Nephron progenitor cell (in vitro differentiated cells): ENCODE data around the gene ZNF76.
A peak's percentile ranks its signal among the peaks of the same experiment; 100 is the strongest.

Source experiments
- DNase-seq: peaks from one replicate; pipeline ENCODE4 v3.0.0; 2021
- H3K27ac Mint-ChIP-seq: 2 replicates; pipeline ENCODE4 v1.8.0; 2021; ENCODE audit warnings: mild to moderate bottlenecking, moderate library complexity, mixed read lengths
- H3K27me3 Mint-ChIP-seq: 2 replicates; pipeline ENCODE4 v1.8.0; 2021; ENCODE audit warnings: mild to moderate bottlenecking, low read depth, mixed read lengths; ENCODE audit not compliant: poor library complexity
- H3K36me3 Mint-ChIP-seq: 2 replicates; pipeline ENCODE4 v1.8.0; 2021; ENCODE audit warnings: low read depth, mixed read lengths
- H3K4me1 Mint-ChIP-seq: 2 replicates; pipeline ENCODE4 v1.8.0; 2021; ENCODE audit warnings: mixed read lengths
- H3K4me3 Mint-ChIP-seq: 2 replicates; pipeline ENCODE4 v1.8.0; 2021; ENCODE audit warnings: mild to moderate bottlenecking, moderate library complexity, mixed read lengths
- H3K9me3 Mint-ChIP-seq: 2 replicates; pipeline ENCODE4 v1.8.0; 2021; ENCODE audit warnings: mild to moderate bottlenecking, moderate library complexity, mixed read lengths
- CTCF ChIP-seq: fragments of 200-600 bp; sonication (generic); IDR thresholded peaks from 2 replicates; pipeline ENCODE4 v1.5.0; 2021; ENCODE audit warnings: antibody characterized with exemption

The ZNF76 gene

GRCh38 chr6:35259194-35259947, at the start of gene ZNF76:
Gene ZNF76, plus strand, starts transcription at chr6:35259735. Its CDS starts 21,417 bp downstream, at chr6:35281152.
- peak; percentile 98 for DNase-seq
- peak within 1 kb of the TSS; percentile 95 for H3K4me3 Mint-ChIP-seq
- no peaks in the 10 kb centered on the region for H3K36me3 Mint-ChIP-seq
- H3K9me3 Mint-ChIP-seq: no peaks in the 10 kb centered on the region
- no peak for TF ChIP-seq CTCF
- peaks cover 63% of the 10 kb centered on the region for H3K4me1 Mint-ChIP-seq
- H3K27me3 Mint-ChIP-seq: no peaks in the 10 kb centered on the region
- peak within 1 kb of the TSS; percentile 99 for H3K27ac Mint-ChIP-seq

GRCh38 chr6:35213298-35213791, 46.2 kb upstream of the ZNF76 start:
- Mint-ChIP-seq H3K27ac (peak overlapping the region; percentile 49), H3K4me3 (peak overlapping the region; percentile 86), H3K36me3 (no peaks in the 10 kb centered on the region), H3K27me3 (peaks cover 30% of the 10 kb centered on the region), H3K9me3 (no peaks in the 10 kb centered on the region), H3K4me1 (peaks cover 66% of the 10 kb centered on the region)
- TF ChIP-seq CTCF: no peak
- peak; percentile 90 for DNase-seq

GRCh38 chr6:35213824-35214756, 45.4 kb upstream of the ZNF76 start, which contains the start of gene SCUBE3:
Gene SCUBE3, plus strand, starts transcription at chr6:35213956. Its CDS starts 463 bp downstream, at chr6:35214419.
- no peaks in the 10 kb centered on the region for H3K36me3 Mint-ChIP-seq
- TF ChIP-seq CTCF: no peak
- H3K9me3 Mint-ChIP-seq: no peaks in the 10 kb centered on the region
- H3K4me3 Mint-ChIP-seq: peak within 1 kb of the TSS; percentile 89
- peak; percentile 76 for DNase-seq
- H3K4me1 Mint-ChIP-seq: peaks cover 68% of the 10 kb centered on the region
- peak within 1 kb of the TSS; percentile 86 for H3K27ac Mint-ChIP-seq
- H3K27me3 Mint-ChIP-seq: peaks cover 25% of the 10 kb centered on the region

- Mint-ChIP-seq H3K9me3 (no peaks in the 10 kb centered on the region), H3K36me3 (no peaks in the 10 kb centered on the region), H3K27ac (peak overlapping the region; percentile 37), H3K27me3 (peaks cover 25% of the 10 kb centered on the region), H3K4me3 (peak overlapping the region; percentile 89), H3K4me1 (peaks cover 78% of the 10 kb centered on the region)
- DNase-seq: peak; percentile 54
- TF ChIP-seq CTCF: no peak
Measured at GRCh38 chr6:35214869-35215664, 44.5 kb upstream of the ZNF76 start.

- Mint-ChIP-seq H3K9me3 (no peaks in the 10 kb centered on the region), H3K36me3 (no peaks in the 10 kb centered on the region), H3K27ac (peak overlapping the region; percentile 37), H3K27me3 (peaks cover 21% of the 10 kb centered on the region), H3K4me1 (peaks cover 86% of the 10 kb centered on the region), H3K4me3 (peak overlapping the region; percentile 89)
- no peak for DNase-seq
- no peak for TF ChIP-seq CTCF
Measured at GRCh38 chr6:35215665-35216411, 43.7 kb upstream of the ZNF76 start.
